ENCODE data around the gene SNCA. TPM values are rescaled to one million over a fixed set of nuclear protein-coding genes. Genes with fewer than 3 reads are reported as not detected.

Gene SNCA
- total RNA-seq, 1 experiment from 2014 or later, result 6.0 TPM

DNA sequence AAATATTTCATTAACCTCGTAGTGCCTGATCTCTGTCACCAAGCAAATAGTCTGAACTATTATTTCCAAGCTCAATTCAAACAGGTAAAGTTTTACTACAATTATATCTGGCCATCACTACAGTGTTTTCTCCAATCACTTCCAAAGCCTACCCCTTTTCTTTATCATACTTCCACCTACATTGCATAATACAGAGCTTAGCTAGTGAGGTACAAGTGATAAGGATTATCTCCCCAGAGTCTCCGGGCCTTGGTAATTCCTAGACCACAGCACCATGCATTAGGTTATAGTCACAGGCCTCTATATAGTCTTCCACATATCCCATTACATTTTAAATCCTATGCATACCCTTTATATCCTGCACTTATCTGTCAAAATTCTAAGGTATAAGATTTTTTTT is 154.2 kb downstream of the SNCA start:
- Histone ChIP-seq H3K4me1 (ENCODE audit: control insufficient read depth, insufficient read depth, low read length) (no peaks in the 10 kb centered on the region), H3K9me3 (ENCODE audit: control insufficient read depth, insufficient read depth, low read depth, low read length) (no peaks in the 10 kb centered on the region), H3K27ac (ENCODE audit: low read length) (no peak overlapping the region), H3K4me3 (ENCODE audit: low read depth in 2 of 2, low read length in 2 of 2) (no peak overlapping the region), H3K36me3 (ENCODE audit: control insufficient read depth, insufficient read depth, low read length) (no peaks in the 10 kb centered on the region), H3K27me3 (ENCODE audit: control insufficient read depth, insufficient read depth, low read length) (no peaks in the 10 kb centered on the region)
- BruUV-seq (replicated peaks), result no TSS peak
- TF ChIP-seq SIN3A (IDR thresholded peaks at IDR 0.05; ENCODE audit: borderline replicate concordance, insufficient read depth, low read depth, low read length) (no peak), REST (IDR thresholded peaks at IDR 0.05; ENCODE audit: insufficient read depth in 1 of 2, low read depth in 2 of 2, low read length in 1 of 2) (no peak), TCF7L2 (IDR thresholded peaks at IDR 0.05; ENCODE audit: low read depth, low read length) (no peak), POLR2AphosphoS5 (IDR thresholded peaks at IDR 0.05; ENCODE audit: low read depth, low read length) (no peak)
- TF ChIP-seq, protein P1, sequence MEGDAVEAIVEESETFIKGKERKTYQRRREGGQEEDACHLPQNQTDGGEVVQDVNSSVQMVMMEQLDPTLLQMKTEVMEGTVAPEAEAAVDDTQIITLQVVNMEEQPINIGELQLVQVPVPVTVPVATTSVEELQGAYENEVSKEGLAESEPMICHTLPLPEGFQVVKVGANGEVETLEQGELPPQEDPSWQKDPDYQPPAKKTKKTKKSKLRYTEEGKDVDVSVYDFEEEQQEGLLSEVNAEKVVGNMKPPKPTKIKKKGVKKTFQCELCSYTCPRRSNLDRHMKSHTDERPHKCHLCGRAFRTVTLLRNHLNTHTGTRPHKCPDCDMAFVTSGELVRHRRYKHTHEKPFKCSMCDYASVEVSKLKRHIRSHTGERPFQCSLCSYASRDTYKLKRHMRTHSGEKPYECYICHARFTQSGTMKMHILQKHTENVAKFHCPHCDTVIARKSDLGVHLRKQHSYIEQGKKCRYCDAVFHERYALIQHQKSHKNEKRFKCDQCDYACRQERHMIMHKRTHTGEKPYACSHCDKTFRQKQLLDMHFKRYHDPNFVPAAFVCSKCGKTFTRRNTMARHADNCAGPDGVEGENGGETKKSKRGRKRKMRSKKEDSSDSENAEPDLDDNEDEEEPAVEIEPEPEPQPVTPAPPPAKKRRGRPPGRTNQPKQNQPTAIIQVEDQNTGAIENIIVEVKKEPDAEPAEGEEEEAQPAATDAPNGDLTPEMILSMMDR (IDR thresholded peaks at IDR 0.05), result no peak
- DNase-seq (ENCODE audit: low read depth, low spot score), result no peak
- POLR2A ChIA-PET, result no interaction called here
- in situ Hi-C loops (cut with HindIII; ENCODE audit: low pct_unique_long_range_greater_than_20kb, low sequenced_read_pairs) (no loop called here), intact Hi-C loops (cut with micrococcal nuclease; ENCODE audit: unreplicated experiment) (no loop called here)
- CTCF ChIA-PET, result no interaction called here
- no peak for ATAC-seq

- Histone ChIP-seq H3K36me3 (ENCODE audit: control insufficient read depth, insufficient read depth, low read length) (no peaks in the 10 kb centered on the region), H3K27ac (ENCODE audit: low read length) (no peak overlapping the region), H3K27me3 (ENCODE audit: control insufficient read depth, insufficient read depth, low read length) (no peaks in the 10 kb centered on the region), H3K4me3 (ENCODE audit: low read depth in 2 of 2, low read length in 2 of 2) (no peak overlapping the region), H3K4me1 (ENCODE audit: control insufficient read depth, insufficient read depth, low read length) (no peaks in the 10 kb centered on the region), H3K9me3 (ENCODE audit: control insufficient read depth, insufficient read depth, low read depth, low read length) (no peaks in the 10 kb centered on the region)
- CTCF ChIA-PET, result no interaction called here
- ATAC-seq (no peak), DNase-seq (ENCODE audit: low read depth, low spot score) (no peak)
- BruUV-seq (replicated peaks), result no TSS peak
- in situ Hi-C loops (cut with HindIII; ENCODE audit: low pct_unique_long_range_greater_than_20kb, low sequenced_read_pairs), result no loop called here
- intact Hi-C loops (cut with micrococcal nuclease; ENCODE audit: unreplicated experiment), result no loop called here
- POLR2A ChIA-PET, result no interaction called here
- TF ChIP-seq POLR2AphosphoS5 (IDR thresholded peaks at IDR 0.05; ENCODE audit: low read depth, low read length), result no peak
- no peak for TF ChIP-seq TCF7L2 (IDR thresholded peaks at IDR 0.05; ENCODE audit: low read depth, low read length)
- no peak for TF ChIP-seq SIN3A (IDR thresholded peaks at IDR 0.05; ENCODE audit: borderline replicate concordance, insufficient read depth, low read depth, low read length)
- TF ChIP-seq, protein P1 (IDR thresholded peaks at IDR 0.05), result no peak
- no peak for TF ChIP-seq REST (IDR thresholded peaks at IDR 0.05; ENCODE audit: insufficient read depth in 1 of 2, low read depth in 2 of 2, low read length in 1 of 2)
These were observed 155.3 kb downstream of the SNCA start for GRCh38 chr4:89681671-89682070.

Measured in Panc1 (cell line).